CD14-positive monocyte (primary cell): ENCODE data around the gene ZBED1. TPM values are rescaled to one million over a fixed set of nuclear protein-coding genes. Genes with fewer than 3 reads are reported as not detected.
"Not testable (repeated sequence)": the region's sequence is repeated elsewhere in the genome, so short reads cannot be mapped to it uniquely, and the experiment has no call there.

Experiments used
- DNase-seq, 3 donors: peaks; one replicate each; pipeline ENCODE4 v3.0.0-alpha.2; 2011 to 2022
- H2AFZ ChIP-seq: 2 replicates; pipeline ENCODE4 v1.6.0; 2012; ENCODE audit warnings: mild to moderate bottlenecking, low read depth, low read length, inconsistent platforms; ENCODE audit not compliant: insufficient read depth, poor library complexity, severe bottlenecking
- H3K27ac ChIP-seq, 2 donors: 1 replicate in 1 of 2; 2 replicates in 1 of 2; pipeline ENCODE4 v1.5.1; 2012 to 2013; ENCODE audit warnings: low read length in 2 of 2, control low read depth in 1 of 2, inconsistent platforms in 1 of 2, low read depth in 1 of 2, mild to moderate bottlenecking in 1 of 2
- H3K27me3 ChIP-seq, 2 donors: one replicate each; pipeline versions ENCODE4 v1.6.0 to v1.6.1; 2011 to 2013; ENCODE audit warnings: low read length in 2 of 2; ENCODE audit not compliant: control insufficient read depth in 2 of 2, insufficient read depth in 2 of 2
- H3K36me3 ChIP-seq, 2 donors: replicated peaks in 1 of 2; 1 replicate in 1 of 2; 2 replicates in 1 of 2; pipeline versions ENCODE4 v1.5.1 to v1.6.1; 2012 to 2013; ENCODE audit warnings: low read length in 2 of 2, control low read depth in 1 of 2, inconsistent platforms in 1 of 2, mild to moderate bottlenecking in 1 of 2; ENCODE audit not compliant: insufficient read depth in 2 of 2, control insufficient read depth in 1 of 2
- H3K4me1 ChIP-seq, 2 donors: 1 replicate in 1 of 2; 2 replicates in 1 of 2; pipeline versions ENCODE4 v1.5.1 to v1.6.1; 2012 to 2013; ENCODE audit warnings: low read length in 2 of 2, control low read depth in 1 of 2, inconsistent platforms in 1 of 2, mild to moderate bottlenecking in 1 of 2, moderate library complexity in 1 of 2; ENCODE audit not compliant: insufficient read depth in 2 of 2, control insufficient read depth in 1 of 2
- H3K4me2 ChIP-seq: replicated peaks from 2 replicates; pipeline ENCODE3; 2012; ENCODE audit warnings: low read length, moderate library complexity, mild to moderate bottlenecking; ENCODE audit not compliant: poor library complexity, severe bottlenecking; ENCODE audit errors: extremely low read depth
- H3K4me3 ChIP-seq, 3 experiments: fragments of 200-600 bp in 1 of 3; sonication (generic) in 1 of 3; replicated peaks in 1 of 3; 1 replicate in 2 of 3; 2 replicates in 1 of 3; pipeline ENCODE4 v1.5.1; 2011 to 2013; ENCODE audit warnings: low read length in 3 of 3, mild to moderate bottlenecking in 3 of 3, control low read depth in 2 of 3, low read depth in 2 of 3, inconsistent platforms in 1 of 3, moderate library complexity in 1 of 3
- H3K79me2 ChIP-seq: 2 replicates; pipeline ENCODE4 v1.6.0; 2012; ENCODE audit warnings: mild to moderate bottlenecking, control low read depth, inconsistent platforms, low read length, moderate library complexity; ENCODE audit not compliant: insufficient read depth
- H3K9ac ChIP-seq: 2 replicates; pipeline ENCODE4 v1.6.0; 2017; ENCODE audit warnings: low read length, mild to moderate bottlenecking; ENCODE audit not compliant: insufficient read depth, poor library complexity, severe bottlenecking
- H3K9me3 ChIP-seq, 2 donors: replicated peaks in 1 of 2; 1 replicate in 1 of 2; 2 replicates in 1 of 2; pipeline versions ENCODE4 v1.5.1 to v1.6.1; 2012 to 2013; ENCODE audit warnings: low read length in 2 of 2, control low read depth in 1 of 2; ENCODE audit not compliant: control insufficient read depth in 1 of 2, insufficient read depth in 1 of 2
- H4K20me1 ChIP-seq: 2 replicates; pipeline ENCODE4 v1.6.0; 2012; ENCODE audit warnings: mild to moderate bottlenecking, low read length, control low read depth, moderate library complexity; ENCODE audit not compliant: insufficient read depth
- H3K27ac Mint-ChIP-seq, 7 donors: one replicate each; pipeline ENCODE4 v1.8.0; 2020; ENCODE audit warnings: mild to moderate bottlenecking in 7 of 7, mixed read lengths in 7 of 7, moderate library complexity in 6 of 7, inconsistent platforms in 2 of 7
- H3K27me3 Mint-ChIP-seq, 3 donors: one replicate each; pipeline ENCODE4 v1.8.0; 2021 to 2022; ENCODE audit warnings: low read depth in 3 of 3, mild to moderate bottlenecking in 3 of 3, mixed read lengths in 3 of 3, moderate library complexity in 3 of 3, inconsistent platforms in 1 of 3
- H3K36me3 Mint-ChIP-seq, 2 donors: one replicate each; pipeline ENCODE4 v1.8.0; 2020; ENCODE audit warnings: mixed read lengths in 2 of 2, inconsistent platforms in 1 of 2, mild to moderate bottlenecking in 1 of 2
- H3K4me1 Mint-ChIP-seq: one replicate; pipeline ENCODE4 v1.8.0; 2020; ENCODE audit warnings: mild to moderate bottlenecking, mixed read lengths
- H3K4me3 Mint-ChIP-seq, 2 donors: one replicate each; pipeline ENCODE4 v1.8.0; 2020; ENCODE audit warnings: mild to moderate bottlenecking in 2 of 2, mixed read lengths in 2 of 2, moderate library complexity in 1 of 2
- H3K9me3 Mint-ChIP-seq, 7 donors: one replicate each; pipeline ENCODE4 v1.8.0; 2020 to 2022; ENCODE audit warnings: mixed read lengths in 7 of 7, mild to moderate bottlenecking in 6 of 7, moderate library complexity in 6 of 7, inconsistent platforms in 2 of 7
- CTCF ChIP-seq: fragments of 200-600 bp; IDR thresholded peaks from one replicate; pipeline ENCODE4 v1.8.0; 2022; ENCODE audit warnings: antibody characterized with exemption, mild to moderate bottlenecking
- WGBS: methylation state at CpG from one replicate; pipeline ENCODE4 v1.1.5; 2013; ENCODE audit warnings: missing lambda C conversion rate; ENCODE audit not compliant: insufficient coverage; 5-methylcytosine and 5-hydroxymethylcytosine counted together
- intact Hi-C, 2 donors: fragments of 100-400 bp; cut with micrococcal nuclease; formaldehyde crosslinking; loops; one replicate each; pipeline versions ENCODE4 v1.15.0 to v1.15.1; 2023
- polyA plus RNA-seq, 3 donors: library from polyadenylated mRNA; depleted of rRNA in 1 of 3; unstranded in 2 of 3; stranded (reverse) in 1 of 3; fragments of 300-500 nt in 2 of 3; fragments of >200 nt in 1 of 3; fragmentation: Illumina TruSeq in 2 of 3; gene quantifications; 1 replicate in 2 of 3; 2 replicates in 1 of 3; pipeline ENCODE4 v1.2.3, GENCODE V29; 2012 to 2021

ZBED1 gene
- polyA plus RNA-seq, 3 donors: 13.9 to 32.1 (median 23.1) TPM

GRCh38 chrX:2484256-2484655 is 16.5 kb downstream of the ZBED1 start:
- H3K79me2 ChIP-seq: peaks cover 29% of the 10 kb centered on the region
- Mint-ChIP-seq H3K4me1 (no peaks in the 10 kb centered on the region), H3K36me3 (peaks cover 38 to 55% of the 10 kb centered on the region in 2 donors), H3K4me3 (no peak overlapping the region), H3K27ac (no peak overlapping the region), H3K27me3 (peaks cover 0 to 4% (median 0%) of the 10 kb centered on the region in 3 donors), H3K9me3 (peaks cover 4 to 9% (median 6%) of the 10 kb centered on the region in 7 donors)
- no peak overlapping the region for H3K9ac ChIP-seq
- intact Hi-C loops: no loop called here
- H3K9me3 ChIP-seq: peaks cover 0 to 7% of the 10 kb centered on the region in 2 donors
- DNase-seq: no peak
- H3K27ac ChIP-seq: no peak overlapping the region
- 98% methylated on average over 12 of the region's 12 CpGs for WGBS
- TF ChIP-seq CTCF: no peak
- H3K4me2 ChIP-seq: no peak overlapping the region
- no peak overlapping the region for H2AFZ ChIP-seq
- H3K4me3 ChIP-seq: no peak overlapping the region
- H3K4me1 ChIP-seq: no peaks in the 10 kb centered on the region
- H3K27me3 ChIP-seq: no peaks in the 10 kb centered on the region
- H3K36me3 ChIP-seq: peaks cover 29 to 60% of the 10 kb centered on the region in 2 donors
- peaks cover 83% of the 10 kb centered on the region for H4K20me1 ChIP-seq

- Histone ChIP-seq H3K36me3 (peaks cover 22 to 53% of the 10 kb centered on the region in 2 donors), H2AFZ (no peak overlapping the region), H3K4me3 (no peak overlapping the region), H3K9me3 (peaks cover 0 to 7% of the 10 kb centered on the region in 2 donors), H3K4me1 (no peaks in the 10 kb centered on the region), H3K27me3 (no peaks in the 10 kb centered on the region), H3K4me2 (no peak overlapping the region), H3K27ac (no peak overlapping the region), H3K9ac (no peak overlapping the region), H4K20me1 (peaks cover 83% of the 10 kb centered on the region), H3K79me2 (peaks cover 28% of the 10 kb centered on the region)
- DNase-seq: no peak
- peaks cover 31 to 47% of the 10 kb centered on the region in 2 donors for H3K36me3 Mint-ChIP-seq
- 98% methylated on average over 10 of the region's 16 CpGs for WGBS
- H3K4me3 Mint-ChIP-seq: no peak overlapping the region
- intact Hi-C loops: no loop called here
- peaks cover 4 to 7% (median 6%) of the 10 kb centered on the region in 7 donors for H3K9me3 Mint-ChIP-seq
- no peaks in the 10 kb centered on the region for H3K4me1 Mint-ChIP-seq
- TF ChIP-seq CTCF: no peak
- peak overlapping the region in 3 of 7 donors; percentile 1 to 32 (median 30) for H3K27ac Mint-ChIP-seq
- H3K27me3 Mint-ChIP-seq: no peaks in the 10 kb centered on the region
Observed at GRCh38 chrX:2483398-2484060, 17.2 kb downstream of the ZBED1 start.

- H3K4me2 ChIP-seq, H3K4me1 ChIP-seq, H3K9me3 ChIP-seq, intact Hi-C loops, H3K4me1 Mint-ChIP-seq, H3K4me3 Mint-ChIP-seq, H3K4me3 ChIP-seq, H3K9me3 Mint-ChIP-seq, H2AFZ ChIP-seq, H3K9ac ChIP-seq, H3K27me3 Mint-ChIP-seq, DNase-seq, H3K27ac ChIP-seq, H3K27me3 ChIP-seq: not testable (repeated sequence)
- Histone ChIP-seq H4K20me1 (peaks cover 80% of the 10 kb centered on the region), H3K79me2 (peaks cover 24% of the 10 kb centered on the region), H3K36me3 (peaks cover 3 to 34% of the 10 kb centered on the region in 2 donors)
- Mint-ChIP-seq H3K36me3 (peaks cover 12 to 28% of the 10 kb centered on the region in 2 donors), H3K27ac (peak overlapping the region in 2 of 7 donors; percentile 40 to 42)
- 96% methylated on average over 8 of the region's 12 CpGs for WGBS
Observed at GRCh38 chrX:2481597-2481996, 19.2 kb downstream of the ZBED1 start.
